SK-N-SH treated with all-trans-retinoic acid at 6 μM for 48 hours (cell line): ENCODE data around the gene BRD4.

Experiments
- ZNF565 ChIP-seq: fragments of 450-650 bp; formaldehyde crosslinking; conservative IDR thresholded peaks from 2 replicates; pipeline ENCODE4 v1.5.0; 2020; ENCODE audit warnings: low read depth, mild to moderate bottlenecking, moderate library complexity
- TF ChIP-seq, protein P1 (sequence below): fragments of 250-450 bp; sonication (Bioruptor Pico); IDR thresholded peaks from 2 replicates; pipeline ENCODE4 v1.8.0; 2020; ENCODE audit warnings: mild to moderate bottlenecking, moderate library complexity, borderline replicate concordance

DNA sequence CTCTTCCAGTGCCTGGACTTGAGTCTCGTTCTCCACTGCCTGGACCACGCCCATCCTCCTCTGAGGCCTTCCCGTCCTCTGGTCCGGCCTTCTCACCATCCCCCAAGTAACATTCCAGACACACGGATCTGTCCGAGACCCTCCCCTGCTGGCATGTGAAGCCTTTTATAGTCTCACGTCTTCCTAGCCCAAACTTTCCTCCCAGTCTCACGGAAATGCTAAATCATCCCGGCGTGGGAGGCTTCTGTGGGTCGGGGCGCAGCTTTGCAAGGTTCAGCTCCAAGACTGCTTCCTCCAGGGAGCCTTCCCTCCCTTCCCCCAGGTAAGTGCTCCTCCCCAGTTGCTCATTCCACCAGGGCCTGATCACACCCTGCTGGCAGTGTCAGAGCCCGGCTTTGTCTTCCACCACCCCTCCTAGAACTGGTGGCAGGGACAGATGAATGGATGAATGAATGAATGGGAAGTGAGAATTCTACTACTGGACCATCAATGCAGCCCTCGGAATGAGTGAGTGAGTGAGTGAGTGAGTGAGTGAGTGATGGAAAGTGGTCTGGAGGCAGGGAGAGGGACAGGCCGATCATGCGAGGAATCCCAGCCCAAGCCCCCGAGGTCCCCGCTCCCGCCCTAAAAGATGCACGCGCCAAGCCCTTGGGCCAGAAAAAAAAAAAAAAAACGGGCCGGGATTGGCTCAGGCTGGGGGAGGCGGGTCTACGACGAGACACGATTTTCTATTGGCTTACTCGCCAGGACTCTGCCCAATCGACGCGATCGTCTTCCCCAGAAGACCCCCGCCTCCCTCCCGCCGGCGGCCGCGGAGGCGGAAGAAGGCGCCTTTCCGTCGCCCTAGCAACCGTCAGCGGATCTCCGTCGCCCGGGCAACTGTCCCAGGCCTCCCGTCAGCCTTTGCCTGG, 109.3 kb downstream of the BRD4 start:
- TF ChIP-seq, protein P1, sequence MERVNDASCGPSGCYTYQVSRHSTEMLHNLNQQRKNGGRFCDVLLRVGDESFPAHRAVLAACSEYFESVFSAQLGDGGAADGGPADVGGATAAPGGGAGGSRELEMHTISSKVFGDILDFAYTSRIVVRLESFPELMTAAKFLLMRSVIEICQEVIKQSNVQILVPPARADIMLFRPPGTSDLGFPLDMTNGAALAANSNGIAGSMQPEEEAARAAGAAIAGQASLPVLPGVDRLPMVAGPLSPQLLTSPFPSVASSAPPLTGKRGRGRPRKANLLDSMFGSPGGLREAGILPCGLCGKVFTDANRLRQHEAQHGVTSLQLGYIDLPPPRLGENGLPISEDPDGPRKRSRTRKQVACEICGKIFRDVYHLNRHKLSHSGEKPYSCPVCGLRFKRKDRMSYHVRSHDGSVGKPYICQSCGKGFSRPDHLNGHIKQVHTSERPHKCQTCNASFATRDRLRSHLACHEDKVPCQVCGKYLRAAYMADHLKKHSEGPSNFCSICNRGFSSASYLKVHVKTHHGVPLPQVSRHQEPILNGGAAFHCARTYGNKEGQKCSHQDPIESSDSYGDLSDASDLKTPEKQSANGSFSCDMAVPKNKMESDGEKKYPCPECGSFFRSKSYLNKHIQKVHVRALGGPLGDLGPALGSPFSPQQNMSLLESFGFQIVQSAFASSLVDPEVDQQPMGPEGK (CRISPR knock-in tag), result no peak
- TF ChIP-seq ZNF565 (CRISPR knock-in tag), result no peak
